ENCODE results near the gene PAIP2.
"Not testable (repeated sequence)": the region's sequence is repeated elsewhere in the genome, so short reads cannot be mapped to it uniquely, and the experiment has no call there.

PAIP2 gene

GRCh38 chr5:139341689-139342422 lies at the start of gene PAIP2:
TSS of gene PAIP2 (plus strand) at chr5:139341854. CDS start at chr5:139363785, 21,931 bp downstream.
- peak; percentile 96 for DNase-seq (ENCODE audit: low read depth in 2 of 2)

GRCh38 chr5:139293202-139293506 lies 48.5 kb upstream of the PAIP2 start:
- no peak for DNase-seq (ENCODE audit: low read depth in 2 of 2)

- DNase-seq (ENCODE audit: low read depth in 2 of 2), result peak; percentile 84 to 89
Observed at GRCh38 chr5:139293507-139294373, 47.9 kb upstream of the PAIP2 start, which contains the start of gene MATR3. TSS of gene MATR3 (plus strand) at chr5:139293740. CDS start at chr5:139307416, 13,676 bp downstream.

GRCh38 chr5:139294374-139295165 lies 47.1 kb upstream of the PAIP2 start:
- DNase-seq (ENCODE audit: low read depth in 2 of 2), result peak; percentile 30 to 42

- DNase-seq (ENCODE audit: low read depth in 2 of 2), result no peak
Observed at GRCh38 chr5:139295346-139296057, 46.2 kb upstream of the PAIP2 start.

- no peak for DNase-seq (ENCODE audit: low read depth in 2 of 2)
Observed at GRCh38 chr5:139296198-139296597, 45.5 kb upstream of the PAIP2 start.

- DNase-seq (ENCODE audit: low read depth in 2 of 2), result no peak
Observed at GRCh38 chr5:139296862-139297326, 44.8 kb upstream of the PAIP2 start.

- DNase-seq (ENCODE audit: low read depth in 2 of 2), result no peak
Observed at GRCh38 chr5:139297439-139298133, 44.1 kb upstream of the PAIP2 start.

GRCh38 chr5:139298242-139298641 lies 43.4 kb upstream of the PAIP2 start:
- no peak for DNase-seq (ENCODE audit: low read depth in 2 of 2)

- no peak for DNase-seq (ENCODE audit: low read depth in 2 of 2)
Observed at GRCh38 chr5:139299486-139299885, 42.2 kb upstream of the PAIP2 start.

- no peak for DNase-seq (ENCODE audit: low read depth in 2 of 2)
Observed at GRCh38 chr5:139301808-139302499, 39.7 kb upstream of the PAIP2 start.

GRCh38 chr5:139304391-139305324 lies 37.0 kb upstream of the PAIP2 start:
- DNase-seq (ENCODE audit: low read depth in 2 of 2), result no peak

GRCh38 chr5:139306197-139306596 lies 35.5 kb upstream of the PAIP2 start:
- DNase-seq (ENCODE audit: low read depth in 2 of 2), result no peak

- no peak for DNase-seq (ENCODE audit: low read depth in 2 of 2)
Observed at GRCh38 chr5:139306628-139307379, 34.9 kb upstream of the PAIP2 start.

- DNase-seq (ENCODE audit: low read depth in 2 of 2), result no peak
Observed at GRCh38 chr5:139308797-139309196, 32.9 kb upstream of the PAIP2 start.

GRCh38 chr5:139310715-139311186 lies 30.9 kb upstream of the PAIP2 start:
- DNase-seq (ENCODE audit: low read depth in 2 of 2), result not testable (repeated sequence)

GRCh38 chr5:139312075-139312474 lies 29.6 kb upstream of the PAIP2 start:
- no peak for DNase-seq (ENCODE audit: low read depth in 2 of 2)

GRCh38 chr5:139314276-139314675 lies 27.4 kb upstream of the PAIP2 start:
- no peak for DNase-seq (ENCODE audit: low read depth in 2 of 2)
